Stimulated activated memory B cell treated with anti-CD40 and anti-IgM and Interleukin-4, amounts not matched to agents 10 μg/mL and 1 μg/mL and 100 μg/mL, for 72 hours (primary cell): Measurements from ENCODE around the gene GRIK3.

Source experiments
- ATAC-seq: fragments of 150-1000 bp; cut with Tn5 transposase; 2 replicates; pipeline ENCODE4 v1.10.0; 2021
- H3K27ac Mint-ChIP-seq: one replicate; pipeline ENCODE4 v1.8.0; 2022; ENCODE audit warnings: mild to moderate bottlenecking, mixed read lengths
- H3K27me3 Mint-ChIP-seq: one replicate; pipeline ENCODE4 v1.8.0; 2022; ENCODE audit warnings: mixed read lengths
- H3K36me3 Mint-ChIP-seq: one replicate; pipeline ENCODE4 v1.8.0; 2022; ENCODE audit warnings: mixed read lengths
- H3K4me1 Mint-ChIP-seq: one replicate; pipeline ENCODE4 v1.8.0; 2022; ENCODE audit warnings: mixed read lengths
- H3K4me3 Mint-ChIP-seq: one replicate; pipeline ENCODE4 v1.8.0; 2022; ENCODE audit warnings: mild to moderate bottlenecking, moderate library complexity, mixed read lengths
- H3K9me3 Mint-ChIP-seq: one replicate; pipeline ENCODE4 v1.8.0; 2022; ENCODE audit warnings: mixed read lengths

Gene GRIK3

DNA sequence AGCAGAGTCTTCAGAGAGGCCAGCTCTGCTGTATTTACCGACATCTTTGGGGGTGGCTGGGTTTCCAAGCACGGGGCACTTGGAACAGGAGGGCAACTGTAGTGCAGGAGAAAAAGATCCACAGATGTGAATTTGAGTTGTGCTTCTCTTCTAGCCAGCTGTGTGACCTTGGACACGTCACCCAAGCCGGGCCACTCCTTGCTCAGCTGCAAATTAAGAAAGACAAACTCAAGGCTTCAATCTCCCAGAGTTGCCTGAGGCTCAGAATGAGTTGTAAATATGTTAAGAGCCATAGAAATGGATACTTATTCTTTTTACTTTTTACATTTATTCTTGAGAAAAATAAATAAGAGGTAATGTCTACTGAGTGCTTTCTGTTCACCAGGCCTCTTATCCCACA lies 24.3 kb downstream of the GRIK3 start:
- Mint-ChIP-seq H3K27me3 (peaks cover 19% of the 10 kb centered on the region), H3K36me3 (no peaks in the 10 kb centered on the region), H3K27ac (no peak overlapping the region)

DNA sequence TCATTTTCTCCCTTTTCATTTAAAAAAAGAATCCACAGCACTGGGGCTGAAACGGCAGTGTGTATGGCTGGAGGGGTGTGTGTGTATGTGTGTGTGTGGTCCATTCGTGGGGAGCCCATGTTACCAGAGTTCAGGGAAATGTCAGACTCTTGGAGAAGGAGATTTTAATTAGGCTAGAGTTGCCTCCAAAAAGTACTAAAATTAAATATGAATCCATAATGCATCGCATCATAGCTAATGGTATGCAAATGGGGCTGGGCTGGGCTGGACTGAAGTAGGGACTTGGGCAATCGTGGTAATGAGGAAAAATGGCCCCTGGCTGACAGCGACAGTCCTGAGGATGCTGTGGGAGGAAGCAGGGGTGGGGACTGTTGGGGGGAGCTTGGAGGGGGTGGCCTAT lies 24.8 kb downstream of the GRIK3 start:
- Mint-ChIP-seq H3K36me3 (no peaks in the 10 kb centered on the region), H3K4me3 (no peak overlapping the region), H3K9me3 (peaks cover 4% of the 10 kb centered on the region), H3K27ac (no peak overlapping the region), H3K27me3 (peaks cover 21% of the 10 kb centered on the region), H3K4me1 (peaks cover 7% of the 10 kb centered on the region)
- no peak for ATAC-seq

More for the DNA sequence above, 24.3 kb downstream of the GRIK3 start:
- Mint-ChIP-seq H3K4me1 (peaks cover 3% of the 10 kb centered on the region), H3K4me3 (no peak overlapping the region), H3K9me3 (peaks cover 4% of the 10 kb centered on the region)
- ATAC-seq = no peak

- ATAC-seq = no peak
- no peaks in the 10 kb centered on the region for H3K9me3 Mint-ChIP-seq
- H3K27me3 Mint-ChIP-seq = peaks cover 21% of the 10 kb centered on the region
- no peak overlapping the region for H3K4me3 Mint-ChIP-seq
- peaks cover 22% of the 10 kb centered on the region for H3K4me1 Mint-ChIP-seq
- no peaks in the 10 kb centered on the region for H3K36me3 Mint-ChIP-seq
- H3K27ac Mint-ChIP-seq = no peak overlapping the region
Observed at GRCh38 chr1:37006132-37006868, 28.0 kb downstream of the GRIK3 start.

- no peak for ATAC-seq
- no peak overlapping the region for H3K27ac Mint-ChIP-seq
- H3K4me3 Mint-ChIP-seq = no peak overlapping the region
- H3K36me3 Mint-ChIP-seq = no peaks in the 10 kb centered on the region
- peaks cover 17% of the 10 kb centered on the region for H3K27me3 Mint-ChIP-seq
- peaks cover 22% of the 10 kb centered on the region for H3K4me1 Mint-ChIP-seq
- no peaks in the 10 kb centered on the region for H3K9me3 Mint-ChIP-seq
Observed at GRCh38 chr1:37002898-37003297, 31.4 kb downstream of the GRIK3 start.

- Mint-ChIP-seq H3K27me3 (peaks cover 16% of the 10 kb centered on the region), H3K27ac (no peak overlapping the region), H3K4me3 (no peak overlapping the region), H3K9me3 (no peaks in the 10 kb centered on the region), H3K36me3 (no peaks in the 10 kb centered on the region), H3K4me1 (peaks cover 22% of the 10 kb centered on the region)
- no peak for ATAC-seq
Observed at GRCh38 chr1:37001703-37002102, 32.6 kb downstream of the GRIK3 start.

DNA sequence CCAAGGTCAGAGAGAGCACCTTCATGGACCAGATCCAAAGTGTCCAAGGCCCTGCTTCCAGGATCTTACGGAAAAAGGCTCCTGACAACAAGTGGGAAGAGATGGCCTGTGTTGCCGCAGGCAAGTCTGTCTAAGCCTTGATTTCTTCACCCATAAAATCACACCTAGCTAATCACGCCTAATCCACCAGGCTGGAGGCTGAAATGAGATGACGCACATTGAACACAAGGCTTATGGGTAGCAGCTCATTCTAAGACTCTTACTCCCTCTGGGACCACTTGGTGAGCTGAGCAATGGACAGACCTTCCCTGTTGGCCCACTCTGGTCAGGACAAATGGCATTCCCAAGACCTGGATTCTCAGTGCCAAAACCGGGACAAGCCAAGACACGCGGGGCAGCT lies 38.2 kb downstream of the GRIK3 start:
- Mint-ChIP-seq H3K27me3 (peaks cover 22% of the 10 kb centered on the region), H3K36me3 (no peaks in the 10 kb centered on the region), H3K9me3 (no peaks in the 10 kb centered on the region), H3K4me3 (no peak overlapping the region), H3K27ac (no peak overlapping the region), H3K4me1 (no peaks in the 10 kb centered on the region)
- no peak for ATAC-seq

DNA sequence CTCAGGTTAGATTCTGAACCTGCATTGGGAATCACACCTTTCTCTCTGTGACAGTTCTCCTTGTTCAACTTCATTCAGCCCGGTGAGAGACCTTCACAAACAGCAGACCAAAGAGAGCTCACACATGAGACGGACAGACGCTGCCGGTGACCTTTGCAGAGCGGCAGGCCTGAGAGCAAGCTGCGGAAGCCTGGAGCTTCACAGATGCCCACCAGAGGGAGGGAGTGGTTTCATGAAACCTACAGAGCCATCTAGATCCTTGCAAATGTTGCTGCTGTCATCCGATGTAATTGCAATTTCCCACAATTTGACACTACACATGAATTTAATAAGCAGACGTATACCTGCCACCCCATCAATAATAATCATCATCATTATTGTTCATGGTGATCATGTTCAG lies 39.4 kb downstream of the GRIK3 start:
- Mint-ChIP-seq H3K27me3 (peaks cover 33% of the 10 kb centered on the region), H3K4me3 (no peak overlapping the region), H3K4me1 (no peaks in the 10 kb centered on the region)

DNA sequence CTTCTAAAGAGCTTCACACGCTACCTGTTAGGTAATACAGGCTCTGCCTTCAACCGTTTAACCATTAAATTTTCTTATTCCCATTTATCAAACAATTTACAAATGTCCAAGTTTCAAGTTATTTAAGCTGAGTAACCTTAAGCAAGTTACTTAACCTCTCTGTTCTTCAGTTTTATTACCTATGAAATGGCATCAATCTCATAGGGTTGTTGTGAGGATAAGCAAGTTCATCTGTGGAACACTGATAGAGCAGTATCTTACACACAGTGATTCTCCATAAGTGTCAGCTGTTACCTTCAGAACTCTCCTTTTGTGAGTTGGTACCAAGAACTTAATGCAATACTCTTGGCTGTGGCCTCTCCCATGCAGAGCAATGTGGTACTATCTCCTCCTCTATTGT lies 40.0 kb downstream of the GRIK3 start:
- H3K27ac Mint-ChIP-seq = no peak overlapping the region
- no peak for ATAC-seq
- H3K9me3 Mint-ChIP-seq = no peaks in the 10 kb centered on the region
- H3K27me3 Mint-ChIP-seq = peaks cover 36% of the 10 kb centered on the region
- H3K36me3 Mint-ChIP-seq = no peaks in the 10 kb centered on the region
- H3K4me1 Mint-ChIP-seq = no peaks in the 10 kb centered on the region
- no peak overlapping the region for H3K4me3 Mint-ChIP-seq

More for the DNA sequence above, 39.4 kb downstream of the GRIK3 start:
- Mint-ChIP-seq H3K27ac (no peak overlapping the region), H3K36me3 (no peaks in the 10 kb centered on the region), H3K9me3 (no peaks in the 10 kb centered on the region)
- no peak for ATAC-seq

DNA sequence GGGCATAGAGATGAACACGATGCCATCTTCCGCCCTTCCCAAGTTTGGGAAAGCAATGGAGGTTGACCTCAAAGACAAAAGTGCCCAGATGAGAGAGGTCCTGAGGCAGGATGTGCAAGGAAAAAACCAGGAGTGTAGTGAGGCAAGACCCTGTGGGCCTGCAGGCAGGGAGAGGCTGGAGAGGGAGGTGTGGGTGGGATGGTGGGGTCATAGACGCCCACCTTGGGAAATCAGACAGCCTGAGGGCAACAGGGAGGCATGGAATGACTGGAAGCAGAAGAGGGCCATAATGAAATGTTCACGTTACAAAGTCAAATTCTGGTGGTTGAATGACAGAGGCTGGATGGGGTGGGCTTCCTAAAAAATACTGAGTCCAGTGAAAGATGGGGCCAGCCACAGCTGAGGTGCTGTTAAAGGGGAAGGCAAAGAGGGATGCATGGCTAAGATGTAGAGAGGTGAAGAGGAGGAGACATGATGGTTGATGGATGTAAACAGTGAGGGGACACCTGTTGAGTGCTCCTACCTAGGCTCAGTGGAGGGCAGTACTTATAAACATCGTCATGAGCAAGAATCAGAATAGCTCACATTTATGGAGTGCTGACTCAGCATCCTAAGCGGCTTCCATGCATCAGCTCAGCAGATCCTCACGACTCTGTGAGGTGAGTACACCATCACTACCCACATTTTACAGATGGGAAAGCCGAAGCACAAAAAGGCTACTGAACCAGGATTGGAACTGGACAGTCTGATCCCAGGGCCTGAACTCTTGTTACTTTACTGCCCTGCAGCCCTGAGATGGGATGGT lies 42.0 kb downstream of the GRIK3 start:
- no peak for ATAC-seq
- Mint-ChIP-seq H3K27me3 (peaks cover 42% of the 10 kb centered on the region), H3K9me3 (no peaks in the 10 kb centered on the region), H3K4me1 (no peaks in the 10 kb centered on the region), H3K36me3 (no peaks in the 10 kb centered on the region), H3K4me3 (no peak overlapping the region), H3K27ac (no peak overlapping the region)

- H3K4me1 Mint-ChIP-seq = no peaks in the 10 kb centered on the region
- no peak overlapping the region for H3K4me3 Mint-ChIP-seq
- H3K9me3 Mint-ChIP-seq = no peaks in the 10 kb centered on the region
- no peak for ATAC-seq
- peaks cover 34% of the 10 kb centered on the region for H3K27me3 Mint-ChIP-seq
- no peak overlapping the region for H3K27ac Mint-ChIP-seq
- H3K36me3 Mint-ChIP-seq = no peaks in the 10 kb centered on the region
Observed at GRCh38 chr1:36991551-36991950, 42.8 kb downstream of the GRIK3 start.

GRCh38 chr1:36990928-36991327 lies 43.4 kb downstream of the GRIK3 start:
- Mint-ChIP-seq H3K9me3 (no peaks in the 10 kb centered on the region), H3K4me1 (no peaks in the 10 kb centered on the region), H3K27ac (no peak overlapping the region), H3K27me3 (peaks cover 40% of the 10 kb centered on the region), H3K4me3 (no peak overlapping the region), H3K36me3 (no peaks in the 10 kb centered on the region)
- no peak for ATAC-seq

- ATAC-seq = no peak
- H3K27ac Mint-ChIP-seq = no peak overlapping the region
- no peaks in the 10 kb centered on the region for H3K9me3 Mint-ChIP-seq
- H3K27me3 Mint-ChIP-seq = peaks cover 53% of the 10 kb centered on the region
- no peaks in the 10 kb centered on the region for H3K36me3 Mint-ChIP-seq
- H3K4me1 Mint-ChIP-seq = no peaks in the 10 kb centered on the region
- no peak overlapping the region for H3K4me3 Mint-ChIP-seq
Observed at GRCh38 chr1:36989241-36989640, 45.1 kb downstream of the GRIK3 start.

- no peaks in the 10 kb centered on the region for H3K4me1 Mint-ChIP-seq
- no peak for ATAC-seq
- no peak overlapping the region for H3K27ac Mint-ChIP-seq
- H3K36me3 Mint-ChIP-seq = no peaks in the 10 kb centered on the region
- H3K4me3 Mint-ChIP-seq = no peak overlapping the region
- peaks cover 55% of the 10 kb centered on the region for H3K27me3 Mint-ChIP-seq
- no peaks in the 10 kb centered on the region for H3K9me3 Mint-ChIP-seq
Observed at GRCh38 chr1:36988741-36989193, 45.5 kb downstream of the GRIK3 start.

- Mint-ChIP-seq H3K9me3 (no peaks in the 10 kb centered on the region), H3K4me3 (no peak overlapping the region), H3K27me3 (peaks cover 55% of the 10 kb centered on the region), H3K36me3 (no peaks in the 10 kb centered on the region), H3K27ac (no peak overlapping the region), H3K4me1 (no peaks in the 10 kb centered on the region)
- ATAC-seq = no peak
Observed at GRCh38 chr1:36988321-36988720, 46.0 kb downstream of the GRIK3 start.

GRCh38 chr1:36987276-36987675 lies 47.0 kb downstream of the GRIK3 start:
- no peak overlapping the region for H3K4me3 Mint-ChIP-seq
- H3K9me3 Mint-ChIP-seq = no peaks in the 10 kb centered on the region
- no peak for ATAC-seq
- no peak overlapping the region for H3K27ac Mint-ChIP-seq
- peaks cover 59% of the 10 kb centered on the region for H3K27me3 Mint-ChIP-seq
- H3K36me3 Mint-ChIP-seq = no peaks in the 10 kb centered on the region
- H3K4me1 Mint-ChIP-seq = no peaks in the 10 kb centered on the region
